ENCODE data around the gene MEGF9.
"Not testable (repeated sequence)": the region's sequence is repeated elsewhere in the genome, so short reads cannot be mapped to it uniquely, and the experiment has no call there.

MEGF9 gene

DNA sequence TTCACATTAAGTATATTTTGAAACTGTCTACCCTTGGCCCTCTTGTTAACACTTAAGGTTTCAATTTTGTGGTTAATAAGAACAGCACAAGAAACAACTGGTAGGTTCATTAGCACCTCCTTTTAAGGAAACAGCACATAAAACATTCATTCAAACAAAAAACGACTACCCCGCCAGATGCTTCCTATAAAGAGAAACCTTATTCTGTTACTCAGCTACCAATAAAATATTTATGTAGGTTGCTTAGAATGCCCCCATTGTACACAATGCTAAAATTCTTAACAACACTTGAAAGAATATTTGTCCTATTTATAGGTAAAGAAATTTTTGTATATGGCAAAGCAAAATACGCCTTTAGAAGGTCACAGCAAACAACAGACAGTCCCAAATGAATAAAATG, 157.5 kb downstream of the MEGF9 start:
- Histone ChIP-seq H3K4me3 (ENCODE audit: low read depth, low read length) (no peak overlapping the region), H3K36me3 (ENCODE audit: control insufficient read depth, insufficient read depth, low read length) (peaks cover 19% of the 10 kb centered on the region), H3K9me3 (ENCODE audit: control insufficient read depth, insufficient read depth, low read length) (no peaks in the 10 kb centered on the region), H3K9ac (ENCODE audit: low read depth, low read length) (no peak overlapping the region), H3K27ac (ENCODE audit: low read depth, low read length) (no peak overlapping the region), H3K4me1 (ENCODE audit: control insufficient read depth, insufficient read depth, low read length) (no peaks in the 10 kb centered on the region), H3K27me3 (ENCODE audit: control insufficient read depth, insufficient read depth, low read length) (no peaks in the 10 kb centered on the region)

DNA sequence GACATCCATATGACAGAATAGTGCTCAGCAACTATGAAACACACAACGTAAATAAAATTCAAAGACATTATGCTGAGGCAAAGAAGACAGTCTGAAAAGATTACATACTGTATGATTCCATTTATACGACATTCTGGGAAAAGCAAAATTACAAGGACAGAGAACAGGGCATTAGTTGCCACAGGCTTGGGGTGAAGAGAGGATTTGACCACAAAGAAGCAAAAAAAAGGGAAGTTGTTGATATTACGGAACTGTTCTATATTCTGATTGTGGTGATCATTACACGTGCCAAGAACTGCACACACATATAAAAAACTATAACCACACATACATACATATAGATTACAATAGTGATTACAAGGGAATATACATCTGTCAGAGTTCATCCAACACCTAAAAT, 158.4 kb downstream of the MEGF9 start:
- peaks cover 23% of the 10 kb centered on the region for H3K36me3 ChIP-seq (ENCODE audit: control insufficient read depth, insufficient read depth, low read length)
- H3K4me1 ChIP-seq (ENCODE audit: control insufficient read depth, insufficient read depth, low read length) = no peaks in the 10 kb centered on the region
- no peak overlapping the region for H3K4me3 ChIP-seq (ENCODE audit: low read depth, low read length)
- H3K9me3 ChIP-seq (ENCODE audit: control insufficient read depth, insufficient read depth, low read length) = no peaks in the 10 kb centered on the region
- H3K9ac ChIP-seq (ENCODE audit: low read depth, low read length) = no peak overlapping the region
- no peak overlapping the region for H3K27ac ChIP-seq (ENCODE audit: low read depth, low read length)
- no peaks in the 10 kb centered on the region for H3K27me3 ChIP-seq (ENCODE audit: control insufficient read depth, insufficient read depth, low read length)

DNA sequence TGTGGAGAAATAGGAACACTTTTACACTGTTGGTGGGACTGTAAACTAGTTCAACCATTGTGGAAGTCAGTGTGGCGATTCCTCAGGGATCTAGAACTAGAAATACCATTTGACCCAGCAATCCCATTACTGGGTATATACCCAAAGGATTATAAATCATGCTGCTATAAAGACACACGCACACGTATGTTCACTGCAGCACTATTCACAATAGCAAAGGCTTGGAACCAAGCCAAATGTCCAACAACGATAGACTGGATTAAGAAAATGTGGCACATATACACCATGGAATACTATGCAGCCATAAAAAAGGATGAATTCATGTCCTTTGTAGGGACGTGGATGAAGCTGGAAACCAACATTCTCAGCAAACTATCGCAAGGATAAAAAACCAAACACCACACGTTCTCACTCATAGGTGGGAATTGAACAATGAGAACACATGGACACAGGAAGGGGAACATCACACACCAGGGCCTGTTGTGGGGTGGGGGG, 162.0 kb downstream of the MEGF9 start:
- not testable (repeated sequence) for H3K27me3 ChIP-seq (ENCODE audit: control insufficient read depth, insufficient read depth, low read length); H3K4me1 ChIP-seq (ENCODE audit: control insufficient read depth, insufficient read depth, low read length); H3K9ac ChIP-seq (ENCODE audit: low read depth, low read length); H3K4me3 ChIP-seq (ENCODE audit: low read depth, low read length); H3K9me3 ChIP-seq (ENCODE audit: control insufficient read depth, insufficient read depth, low read length); H3K27ac ChIP-seq (ENCODE audit: low read depth, low read length)
- peaks cover 47% of the 10 kb centered on the region for H3K36me3 ChIP-seq (ENCODE audit: control insufficient read depth, insufficient read depth, low read length)
